ENCODE data around the gene PRR5.

The PRR5 gene

GRCh38 chr22:44693756-44694155 is 8.2 kb upstream of the PRR5 start:
- DNase-seq, result peak; percentile 87

DNA sequence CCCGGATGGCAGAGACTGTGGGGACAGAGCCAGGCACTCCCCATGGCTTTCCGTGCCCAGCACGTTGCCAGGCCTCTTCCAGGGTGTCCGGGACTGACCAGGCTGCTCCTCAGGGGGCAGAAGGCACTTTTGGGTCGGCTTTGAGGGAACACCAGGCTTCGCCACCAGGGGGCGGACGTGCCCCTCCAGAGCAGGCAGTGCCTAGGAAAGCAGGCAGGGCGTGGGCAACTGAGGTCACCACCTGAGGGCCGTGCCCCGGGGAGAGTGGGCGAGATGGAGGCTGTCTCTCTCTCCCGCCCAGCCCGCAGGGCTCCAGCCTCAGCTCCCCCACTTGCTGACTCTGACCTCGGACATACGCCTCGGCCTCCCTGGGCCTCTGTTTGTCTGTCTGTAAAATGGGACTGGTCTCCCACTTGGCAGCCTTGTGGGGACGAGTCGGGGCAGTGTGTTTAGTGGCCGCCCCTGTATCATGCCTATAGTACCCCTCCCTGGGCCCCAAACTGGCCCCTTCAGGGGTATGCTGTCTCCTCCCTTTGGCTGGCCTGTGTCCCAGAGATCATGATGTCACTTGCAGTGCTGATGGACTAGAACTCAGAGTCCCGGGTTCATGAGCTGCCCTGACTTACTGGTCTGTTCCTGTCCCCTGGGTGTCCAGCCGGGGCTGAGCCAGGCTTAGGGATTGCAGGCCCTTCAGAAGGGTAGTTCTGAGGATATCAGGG is 4.4 kb upstream of the PRR5 start:
- DNase-seq, result no peak

DNA sequence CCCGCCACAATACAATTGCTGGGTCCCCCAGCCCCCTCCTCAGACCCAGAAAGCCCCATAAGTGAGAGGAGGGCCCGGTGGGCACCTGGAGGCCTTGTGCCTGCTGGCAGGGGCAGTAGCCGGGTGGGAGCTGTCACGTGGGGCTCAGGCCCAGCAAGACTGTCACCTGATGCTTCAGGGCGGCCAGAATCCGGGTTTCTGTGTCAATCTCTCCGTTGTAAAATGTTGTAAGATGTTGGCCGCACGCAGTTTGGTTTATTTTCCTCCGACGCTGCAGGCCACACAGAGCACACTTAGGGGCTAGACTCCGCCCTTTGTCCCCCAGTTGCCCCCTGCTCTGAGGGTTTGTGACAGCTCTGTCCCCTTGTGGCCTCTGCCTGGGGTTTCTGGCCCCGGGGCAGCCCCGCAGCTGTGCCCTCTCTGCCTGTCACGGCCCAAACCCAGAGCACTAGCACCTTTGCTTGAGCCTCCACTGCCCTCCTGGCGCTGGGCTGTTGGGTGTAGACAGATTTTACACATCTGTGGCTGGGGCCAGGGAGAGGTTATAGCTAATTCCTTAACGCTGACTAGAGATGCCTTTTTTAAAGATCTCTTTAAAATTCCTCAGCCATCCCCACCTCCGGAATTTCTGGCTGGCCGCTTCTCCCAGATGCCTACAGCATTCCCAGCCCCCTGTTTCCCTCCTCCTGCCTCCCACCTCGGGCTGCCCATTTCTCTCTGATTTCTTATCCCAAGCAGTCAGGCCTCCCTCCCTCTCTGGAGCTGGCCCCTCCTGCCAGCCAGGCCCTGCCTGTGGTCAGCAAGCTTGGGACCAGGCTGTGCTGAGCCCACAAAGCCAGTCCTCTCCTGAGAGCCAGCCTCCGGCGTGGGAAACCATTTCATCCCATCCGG is 3.2 kb upstream of the PRR5 start:
- DNase-seq, result no peak

DNA sequence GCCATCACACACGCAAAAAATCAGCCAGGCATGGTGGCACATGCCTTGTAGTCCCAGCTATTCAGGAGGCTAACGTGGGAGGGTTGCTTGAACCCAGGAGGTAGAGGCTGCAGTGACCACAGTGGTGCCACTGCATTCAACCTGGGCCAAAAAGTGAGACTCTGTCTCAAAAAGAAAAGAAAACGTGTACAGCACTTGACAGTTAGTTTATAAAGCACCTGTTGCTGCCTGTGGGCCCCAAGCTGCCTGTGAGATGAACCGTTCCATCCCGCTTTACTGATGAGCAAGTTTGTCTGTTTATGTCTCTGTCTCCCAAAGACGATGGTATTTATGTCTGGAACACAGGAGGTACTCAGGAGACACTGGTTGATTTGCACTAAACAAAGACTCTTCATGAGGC is 1.5 kb upstream of the PRR5 start:
- no peak for DNase-seq

GRCh38 chr22:44701187-44701790 is 715 bp upstream of the PRR5 start:
- DNase-seq, result no peak

- no peak for DNase-seq
Measured at GRCh38 chr22:44702479-44703198, 635 bp downstream of the PRR5 start.

DNA sequence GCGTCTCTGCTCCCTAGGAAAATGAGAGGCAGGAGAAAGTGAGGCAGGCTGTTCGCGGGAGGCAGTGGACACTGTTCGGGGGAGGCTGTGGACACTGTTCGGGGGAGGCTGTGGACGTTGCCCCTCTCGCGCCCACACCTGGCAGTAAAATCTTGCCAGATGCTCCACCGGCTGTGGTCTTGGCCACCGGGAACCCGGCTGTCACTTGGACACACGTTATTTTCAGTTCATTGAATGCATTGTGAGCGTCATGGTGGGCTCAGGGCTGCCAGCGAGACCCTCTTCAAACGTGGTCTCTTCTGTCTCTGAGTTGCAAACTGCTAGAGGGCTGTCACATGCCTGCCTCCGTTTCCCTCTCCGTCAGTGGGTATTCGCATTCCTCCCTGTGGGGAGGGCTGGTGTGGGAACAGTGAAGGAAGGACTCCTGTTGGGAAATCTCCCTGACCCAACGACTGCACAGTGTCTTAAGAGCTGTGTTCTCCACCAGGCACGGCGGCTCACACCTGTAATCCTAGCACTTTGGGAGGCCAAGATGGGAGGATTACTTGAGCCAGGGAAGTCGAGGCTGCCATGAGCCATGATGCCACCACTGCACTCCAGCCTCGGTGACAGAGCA is 1.4 kb downstream of the PRR5 start:
- DNase-seq, result no peak

GRCh38 chr22:44704159-44705021 is 2.4 kb downstream of the PRR5 start:
- no peak for DNase-seq

DNA sequence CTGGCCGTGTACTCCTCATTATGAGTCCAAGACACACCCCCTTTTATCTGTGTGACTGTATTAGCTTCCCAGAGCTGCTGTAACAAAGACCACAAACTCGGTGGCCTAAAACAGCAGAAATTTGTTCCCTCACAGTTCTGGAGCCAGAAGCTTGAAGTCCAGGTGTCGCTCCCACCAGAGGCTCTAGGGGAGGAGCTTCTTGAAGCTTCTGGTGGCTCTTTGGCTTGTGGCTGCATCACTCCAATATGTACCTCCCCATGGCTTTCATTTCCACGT is 3.0 kb downstream of the PRR5 start:
- DNase-seq, result no peak

DNA sequence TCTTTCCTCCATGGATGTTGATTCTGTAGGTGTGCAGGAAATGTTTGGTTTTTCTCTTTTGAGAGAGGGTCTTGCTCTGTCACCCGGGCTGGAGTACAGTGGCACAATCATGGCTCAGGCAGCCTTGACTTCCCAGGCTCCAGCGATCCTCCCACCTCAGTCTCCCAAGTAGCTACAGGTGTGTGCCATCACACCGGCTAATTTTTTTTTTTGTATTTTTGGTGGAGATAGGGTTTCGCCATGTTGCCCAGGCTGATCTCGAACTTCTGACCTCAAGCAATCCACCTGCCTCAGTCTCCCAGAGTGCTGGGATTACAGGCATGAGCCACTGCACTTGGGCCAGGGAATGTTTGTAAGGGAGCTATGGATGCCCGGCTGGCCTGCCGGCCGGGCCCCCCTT is 4.5 kb downstream of the PRR5 start:
- DNase-seq, result no peak

- DNase-seq, result no peak
Measured at GRCh38 chr22:44707178-44707577, 5.2 kb downstream of the PRR5 start.

DNA sequence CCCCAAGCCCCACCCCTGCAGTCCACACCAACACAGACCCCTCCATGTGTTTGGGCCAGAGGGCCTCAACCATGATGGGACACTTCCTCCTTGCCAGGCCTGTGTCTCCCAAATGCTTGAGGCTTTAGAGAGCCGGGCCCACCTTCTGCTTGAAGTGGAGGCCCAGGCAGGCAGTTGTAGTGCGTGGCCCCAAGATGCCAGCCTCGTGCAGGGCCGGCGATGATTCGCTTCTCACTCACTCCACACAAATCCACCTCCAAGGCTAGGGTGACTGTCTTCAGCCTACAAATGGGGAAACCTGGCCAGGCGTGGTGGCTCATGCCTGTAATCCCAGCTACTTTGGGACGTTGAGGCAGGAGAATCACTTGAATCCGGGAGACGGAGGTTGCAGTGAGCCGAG is 5.7 kb downstream of the PRR5 start:
- DNase-seq, result no peak

DNA sequence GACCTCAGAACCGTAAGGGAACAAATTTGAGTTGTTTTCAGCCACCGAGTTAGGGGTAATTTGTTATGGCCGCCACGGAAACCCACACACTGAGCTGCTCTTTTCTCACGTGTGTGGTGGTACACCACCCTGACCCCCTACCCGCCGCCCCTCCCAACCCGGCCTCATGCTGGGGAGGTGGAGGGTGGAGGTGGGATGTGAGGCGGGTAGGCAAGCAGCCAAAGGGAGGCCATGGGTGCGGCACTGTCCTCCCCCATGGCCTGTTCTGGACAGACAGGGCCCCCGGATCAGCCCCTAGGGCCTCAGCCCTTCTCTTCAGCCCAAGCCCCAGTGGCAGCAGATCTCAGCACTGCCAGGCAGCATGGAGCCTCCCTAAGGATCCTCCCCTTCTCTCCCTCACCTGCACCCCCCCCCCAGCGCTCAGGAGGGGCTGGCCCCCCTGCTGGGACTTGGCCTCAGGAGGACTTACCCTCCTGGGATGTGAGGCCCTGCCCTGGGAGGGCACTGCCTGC is 7.9 kb downstream of the PRR5 start:
- DNase-seq, result no peak

GRCh38 chr22:44710474-44711240 is 8.7 kb downstream of the PRR5 start:
- DNase-seq, result no peak

DNA sequence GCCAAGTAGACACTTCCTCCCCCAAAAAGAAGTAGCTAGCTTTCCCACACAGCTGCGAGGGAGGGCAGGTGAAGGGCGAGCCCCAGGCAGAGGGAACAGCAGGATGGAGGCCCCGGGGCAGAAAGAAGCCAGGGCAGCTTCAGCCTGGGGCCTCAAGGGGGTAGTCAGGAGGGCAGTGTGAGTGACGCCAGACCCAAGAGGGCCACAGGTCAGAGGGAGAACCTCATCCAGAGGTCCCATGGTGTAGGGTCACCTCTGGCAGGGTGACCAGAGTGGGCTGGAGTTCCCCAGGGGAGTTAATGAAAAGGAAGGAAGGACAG is 9.2 kb downstream of the PRR5 start:
- DNase-seq, result no peak

- DNase-seq, result no peak
Measured at GRCh38 chr22:44711690-44712555, 9.9 kb downstream of the PRR5 start.

DNA sequence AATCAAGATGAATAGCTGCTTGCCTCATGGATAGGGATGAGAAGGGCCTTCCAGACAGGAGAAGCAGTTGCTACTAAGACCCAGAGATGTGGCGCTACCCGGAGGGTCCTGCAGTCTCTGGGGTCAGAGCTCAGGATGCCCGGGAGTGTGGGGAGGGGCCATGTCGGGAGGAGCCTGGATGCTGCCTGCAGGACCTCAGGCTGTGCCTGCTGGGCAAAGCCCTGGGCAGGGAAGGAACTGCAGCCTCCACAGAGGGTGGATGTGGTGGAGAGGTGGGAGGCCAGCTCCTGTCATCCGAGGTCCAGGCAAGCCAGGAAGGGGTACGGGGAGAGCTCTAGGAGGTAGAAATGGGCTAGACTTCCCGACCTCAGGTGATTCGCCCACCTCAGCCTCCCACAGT is 11.0 kb downstream of the PRR5 start:
- no peak for DNase-seq

DNA sequence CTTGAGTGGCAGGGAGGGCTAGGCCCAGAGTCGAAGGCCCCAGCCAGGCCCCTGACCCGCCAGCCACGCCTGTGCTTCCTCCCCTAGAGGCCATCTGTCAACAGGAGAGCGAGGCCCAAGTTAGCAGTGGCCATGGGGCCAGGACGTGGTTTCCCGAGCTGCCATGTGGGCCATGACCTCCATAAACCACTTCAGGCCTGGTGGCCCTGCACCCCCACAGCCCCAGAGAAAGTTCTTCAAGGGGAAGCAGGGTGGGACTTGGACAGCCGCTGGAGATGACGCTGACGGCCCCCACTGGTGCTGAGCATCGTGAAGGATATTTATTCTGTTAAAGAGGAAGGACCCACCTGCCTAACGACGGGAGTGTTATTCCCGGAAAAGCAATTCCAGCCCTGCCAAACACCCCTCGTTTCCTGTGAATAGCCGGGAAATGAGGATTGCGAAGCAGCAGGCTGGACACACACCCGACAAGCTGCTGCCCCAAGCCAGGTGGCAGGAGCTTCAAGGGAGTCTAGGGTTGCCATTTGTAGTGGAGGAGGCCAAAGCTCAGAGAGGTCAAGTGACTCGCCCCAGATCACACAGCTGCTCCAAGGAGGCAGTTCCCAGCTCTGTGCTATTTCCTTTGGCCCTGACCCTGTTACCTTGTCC is 12.8 kb downstream of the PRR5 start:
- no peak for DNase-seq

GRCh38 chr22:44718418-44718817 is 16.4 kb downstream of the PRR5 start:
- DNase-seq, result no peak
